K562 (cell line): ENCODE data around the gene HPN. TPM values are rescaled to one million over a fixed set of nuclear protein-coding genes. Genes with fewer than 3 reads are reported as not detected.
A peak's percentile ranks its signal among the peaks of the same experiment; 100 is the strongest.

Experiments used
- ATAC-seq: fragments of 200-7000 bp; cut with Tn5 transposase; 3 replicates; pipeline ENCODE4 v1.9.1; 2020; ENCODE audit warnings: moderate library complexity
- BruUV-seq: library from RNA; stranded (reverse); fragments of 400-500 nt; replicated peaks from 2 replicates; lab custom pipeline; 2021; lab: Mats Ljungman, UMichigan
- CTCF ChIA-PET: fragments of 300-600 bp; formaldehyde crosslinking; extraction: SDS; loops from one replicate; lab custom pipeline; 2021; ENCODE audit warnings: low intra/inter-chr PET ratio; lab: Yijun Ruan, JAX
- POLR2A ChIA-PET: fragments of 300-600, 350-650 bp; sonication (Branson Sonifier 250); formaldehyde crosslinking; extraction: SDS; loops from one replicate; lab custom pipeline; 2021; ENCODE audit warnings: antibody characterized with exemption, inconsistent platforms; lab: Yijun Ruan, JAX
- DNase-seq, 4 experiments: peaks; one replicate each; pipeline versions ENCODE4 v3.0.0 to v3.0.0-alpha.2; 2011 to 2018; ENCODE audit warnings: low spot score in 3 of 4, mixed read lengths in 3 of 4; ENCODE audit errors: extremely low read depth in 1 of 4
- FAIRE-seq: peaks from 2 replicates; lab custom pipeline; 2011; peaks lifted over from hg19 to GRCh38; lab: Jason Lieb, UNC
- H2AFZ ChIP-seq: 2 replicates; pipeline ENCODE4 v1.6.0; 2011; ENCODE audit warnings: low read depth, low read length, control low read depth, inconsistent platforms
- H3K27ac ChIP-seq: fragments of 200-600 bp; 3 replicates; pipeline ENCODE4 v1.8.0; 2011; ENCODE audit warnings: low read depth, mild to moderate bottlenecking, control low read depth, inconsistent platforms, low read length, moderate library complexity, mixed read lengths; ENCODE audit errors: extremely low read depth
- H3K27me3 ChIP-seq, 2 experiments: fragments of 300-600 bp in 1 of 2; 2 replicates in 1 of 2; 3 replicates in 1 of 2; pipeline versions ENCODE4 v1.6.0 to v1.8.0; 2011; ENCODE audit warnings: inconsistent platforms in 2 of 2, low read length in 2 of 2, mild to moderate bottlenecking in 1 of 2, mixed read lengths in 1 of 2, moderate library complexity in 1 of 2; ENCODE audit not compliant: control insufficient read depth in 2 of 2, insufficient read depth in 2 of 2
- H3K36me3 ChIP-seq: fragments of 300-600 bp; 3 replicates; pipeline ENCODE4 v1.8.0; 2011; ENCODE audit warnings: mild to moderate bottlenecking, low read length, inconsistent platforms; ENCODE audit not compliant: control insufficient read depth, insufficient read depth
- H3K4me1 ChIP-seq, 2 experiments: fragments of 200-600 bp in 1 of 2; replicated peaks in 1 of 2; 2 replicates in 1 of 2; 3 replicates in 1 of 2; pipeline versions ENCODE4 v1.5.1 to v1.8.0; 2011; ENCODE audit warnings: inconsistent platforms in 2 of 2, low read length in 2 of 2, mild to moderate bottlenecking in 1 of 2, mixed read lengths in 1 of 2, moderate library complexity in 1 of 2; ENCODE audit not compliant: control insufficient read depth in 2 of 2, insufficient read depth in 2 of 2
- H3K4me2 ChIP-seq: 2 replicates; pipeline ENCODE4 v1.6.1; 2011; ENCODE audit warnings: low read length, control low read depth, inconsistent platforms, mixed read lengths; ENCODE audit not compliant: insufficient read depth
- H3K4me3 ChIP-seq: fragments of 200-600 bp; sonication (generic), shearing (Covaris generic); 2 replicates; pipeline ENCODE4 v1.5.1; 2016; ENCODE audit warnings: control low read depth, inconsistent platforms
- H3K79me2 ChIP-seq: fragments of 200-600 bp; 3 replicates; pipeline ENCODE4 v1.8.0; 2011; ENCODE audit warnings: low read length, inconsistent platforms; ENCODE audit not compliant: control insufficient read depth, insufficient read depth
- H3K9ac ChIP-seq, 2 experiments: 2 replicates each; pipeline versions ENCODE4 v1.6.0 to v1.6.1; 2011; ENCODE audit warnings: low read depth in 2 of 2, low read length in 2 of 2, control low read depth in 1 of 2, inconsistent platforms in 1 of 2, mild to moderate bottlenecking in 1 of 2, mixed read lengths in 1 of 2; ENCODE audit not compliant: insufficient read depth in 1 of 2
- H3K9me1 ChIP-seq: one replicate; pipeline ENCODE4 v1.6.0; 2011; ENCODE audit warnings: inconsistent platforms, mild to moderate bottlenecking, low read length, moderate library complexity; ENCODE audit not compliant: control insufficient read depth, insufficient read depth
- H3K9me3 ChIP-seq: replicated peaks from 2 replicates; pipeline ENCODE4 v1.5.1; 2011; ENCODE audit warnings: low read depth, low read length, inconsistent platforms; ENCODE audit not compliant: control insufficient read depth, insufficient read depth
- H4K20me1 ChIP-seq: replicated peaks from 2 replicates; pipeline ENCODE4 v1.6.1; 2011; ENCODE audit warnings: low read length, inconsistent platforms, mixed read lengths; ENCODE audit not compliant: control insufficient read depth, insufficient read depth
- HNRNPK ChIP-seq: fragments of 200-400 bp; formaldehyde crosslinking; IDR thresholded peaks from one replicate; pipeline ENCODE4 v1.6.1; 2018; ENCODE audit warnings: mild to moderate bottlenecking, low read depth, low read length; ENCODE audit not compliant: poor library complexity, severe bottlenecking
- NFIC ChIP-seq: fragments of 450-650 bp; IDR thresholded peaks from 2 replicates; pipeline ENCODE4 v1.6.1; 2017; ENCODE audit warnings: mild to moderate bottlenecking, inconsistent platforms
- SMARCB1 ChIP-seq: IDR thresholded peaks from 2 replicates; pipeline ENCODE4 v1.6.1; 2011; ENCODE audit warnings: improper control_type of control experiment, low read depth; ENCODE audit not compliant: insufficient read length
- ZBTB33 ChIP-seq: sonication (generic); formaldehyde crosslinking; IDR thresholded peaks from 2 replicates; pipeline ENCODE4 v1.8.1; 2023; ENCODE audit warnings: mild to moderate bottlenecking, missing genetic modification reagents
- ZNF121 ChIP-seq: sonication (generic); formaldehyde crosslinking; conservative IDR thresholded peaks from 2 replicates; pipeline ENCODE4 v1.8.0; 2022; ENCODE audit warnings: missing genetic modification reagents
- ZNF384 ChIP-seq: IDR thresholded peaks from 2 replicates; pipeline ENCODE4 v1.6.1; 2012; ENCODE audit warnings: low read depth, low read length, improper control_type of control experiment
- ZNF445 ChIP-seq: fragments of 250-450 bp; sonication (Bioruptor Pico); IDR thresholded peaks from 2 replicates; pipeline ENCODE4 v1.4.0; 2020; ENCODE audit warnings: low read depth, mild to moderate bottlenecking, moderate library complexity
- ZNF778 ChIP-seq: fragments of 450-650 bp; formaldehyde crosslinking; IDR thresholded peaks from 2 replicates; pipeline ENCODE4 v1.4.0; 2020; ENCODE audit warnings: mild to moderate bottlenecking, moderate library complexity
- WGBS: fragments of 100-300 bp; shearing (Covaris generic); methylation state at CpG from one replicate; pipeline ENCODE4 v1.1.6; 2016; ENCODE audit warnings: low coverage, mixed read lengths; ENCODE audit not compliant: insufficient coverage; ENCODE audit errors: missing lambda C conversion rate; 5-methylcytosine and 5-hydroxymethylcytosine counted together
- in situ Hi-C: fragments of 300-500 bp; cut with MboI; formaldehyde crosslinking; loops from 4 replicates; pipeline ENCODE4 v1.15.0; 2018; ENCODE audit warnings: inconsistent platforms, mixed read lengths
- intact Hi-C: fragments of 100-400 bp; cut with micrococcal nuclease; formaldehyde crosslinking; loops from 2 replicates; pipeline ENCODE4 v1.14.2; 2022
- polyA plus RNA-seq, 8 experiments: library from polyadenylated mRNA; depleted of rRNA in 4 of 8; stranded (reverse) in 5 of 8; unstranded in 3 of 8; fragments of >200 nt; fragmentation: Nextera tagmentation in 2 of 8; fragmentation: Illumina TruSeq in 1 of 8; extraction: Ambion mirVana in 2 of 8; extraction: Trizol in 1 of 8; gene quantifications; 2 replicates each; pipeline versions ENCODE4 v1.2.1 to v1.2.3, GENCODE V29; 2011 to 2014; ENCODE audit warnings: inconsistent platforms in 1 of 8, missing spikeins in 1 of 8
- total RNA-seq, 7 experiments: library from RNA; depleted of rRNA in 6 of 7; stranded (reverse); fragments of >200 nt in 6 of 7; fragmentation: Illumina TruSeq in 2 of 7; extraction: Trizol in 2 of 7; gene quantifications; 2 replicates each; pipeline versions ENCODE4 v1.2.1 to v1.2.3, GENCODE V29; 2011 to 2021; ENCODE audit warnings: low replicate concordance in 1 of 7

The HPN gene
- total and polyA plus RNA-seq, 9 of the 15 experiments (the other 6 are each of a cell fraction or from before 2014, with no cell fraction given) = 0.10 to 0.20 TPM; not detected in 7

- POLR2A ChIA-PET = interaction anchor here (1.0 to 2.0 kb wide), 5 partner anchors 8 to 107 kb away, joined by 3 to 6 read pairs (median 4); no protein-coding TSS in a partner anchor
- TF ChIP-seq SMARCB1 (no peak), NFIC (peak; percentile 15; the same call in 1 of the 2 replicates)
- in situ Hi-C loops = no loop called here
- no peaks in the 10 kb centered on the region for H4K20me1 ChIP-seq
- H3K27me3 ChIP-seq = no peaks in the 10 kb centered on the region
- peak overlapping the region in 1 of 2 experiments; percentile 64; a peak in 2 of 4 replicates for H3K9ac ChIP-seq
- no TSS peak for BruUV-seq
- no peak overlapping the region for H3K4me3 ChIP-seq
- DNase-seq (no peak), FAIRE-seq (no peak), ATAC-seq (no peak; the same call in 2 of the 3 replicates)
- intact Hi-C loops = loop anchor here (10.0 kb wide), 1 partner anchor 54 kb away; the partner anchor contains the start of gene HPN
- no peak overlapping the region for H2AFZ ChIP-seq
- peaks cover 3 to 35% of the 10 kb centered on the region in 2 experiments; a peak in 4 of 5 replicates for H3K4me1 ChIP-seq
- no peaks in the 10 kb centered on the region for H3K9me1 ChIP-seq
- WGBS = 71% methylated on average over 22 of the region's 29 CpGs
- H3K27ac ChIP-seq = no peak overlapping the region
- H3K4me2 ChIP-seq = no peak overlapping the region
- H3K36me3 ChIP-seq = no peaks in the 10 kb centered on the region
- CTCF ChIA-PET = no interaction called here
- no peaks in the 10 kb centered on the region for H3K79me2 ChIP-seq
- no peaks in the 10 kb centered on the region for H3K9me3 ChIP-seq
Measured at GRCh38 chr19:35098413-35099049, 57.0 kb downstream of the HPN start.

DNA sequence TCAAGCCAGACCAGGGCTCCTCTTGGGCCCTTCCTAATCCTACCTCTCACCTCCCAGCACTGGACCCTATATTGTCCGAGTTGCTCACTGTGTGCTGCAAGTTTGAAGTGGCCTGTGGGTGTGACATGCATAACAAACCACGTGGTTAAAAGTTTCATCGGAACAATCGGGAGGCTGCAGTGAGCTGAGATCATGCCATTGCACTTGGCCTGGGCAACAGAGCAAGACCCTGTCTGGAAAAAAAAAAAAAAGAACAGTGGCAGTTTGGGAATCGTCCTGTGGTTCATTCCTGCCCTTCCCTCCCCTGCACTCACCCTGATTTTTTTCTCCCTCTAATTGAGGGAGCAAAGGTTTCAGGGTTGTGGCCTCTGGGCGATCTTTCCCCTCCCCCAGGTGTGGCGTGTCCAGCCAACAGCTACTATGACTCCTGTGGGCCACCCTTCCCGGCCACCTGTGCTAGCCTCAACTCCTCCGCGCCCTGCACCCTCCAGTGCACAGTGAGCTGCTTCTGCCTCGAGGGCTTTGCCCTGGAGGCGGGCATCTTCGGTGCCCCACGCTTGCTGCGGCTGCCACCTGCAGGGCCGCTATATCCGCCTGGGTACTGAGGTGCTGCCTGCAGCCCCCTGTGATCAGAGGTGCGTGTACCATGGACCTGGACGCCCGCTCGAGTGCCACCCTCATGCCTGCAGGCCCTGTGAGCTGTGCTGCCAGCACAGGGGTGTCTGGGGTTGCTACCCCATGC, 57.8 kb downstream of the HPN start:
- no peaks in the 10 kb centered on the region for H4K20me1 ChIP-seq
- no peak; the same call in 2 of the 3 replicates for ATAC-seq
- H3K79me2 ChIP-seq = no peaks in the 10 kb centered on the region
- TF ChIP-seq HNRNPK (no peak), NFIC (no peak), ZNF778 (CRISPR knock-in tag) (no peak), ZNF384 (0 out of 2 replicates have a peak, but pooled peaks have one; percentile 18), ZNF121 (CRISPR knock-in tag) (peak; percentile 91), ZBTB33 (no peak), ZNF445 (no peak)
- TF ChIP-seq, all 486 proteins: peak for 2
- FAIRE-seq (no peak), DNase-seq (no peak)
- BruUV-seq = no TSS peak
- peaks cover 2 to 30% of the 10 kb centered on the region in 2 experiments; a peak in 3 of 5 replicates for H3K4me1 ChIP-seq
- H3K4me2 ChIP-seq = no peak overlapping the region
- intact Hi-C loops (loop anchor here (10.0 kb wide), 1 partner anchor 55 kb away; the partner anchor contains the start of gene HPN), in situ Hi-C loops (no loop called here)
- no peaks in the 10 kb centered on the region for H3K9me3 ChIP-seq
- no peaks in the 10 kb centered on the region for H3K36me3 ChIP-seq
- no peak overlapping the region for H2AFZ ChIP-seq
- H3K9me1 ChIP-seq = no peaks in the 10 kb centered on the region
- H3K27ac ChIP-seq = no peak overlapping the region
- ChIA-PET POLR2A (interaction anchor here (1.4 to 2.0 kb wide), 2 partner anchors 12 to 13 kb away, joined by 3 to 6 read pairs; no protein-coding TSS in a partner anchor), CTCF (no interaction called here)
- H3K4me3 ChIP-seq = no peak overlapping the region
- H3K27me3 ChIP-seq = no peaks in the 10 kb centered on the region
- H3K9ac ChIP-seq = peak overlapping the region in 1 of 2 experiments; percentile 64; a peak in 2 of 4 replicates
- WGBS = 44% methylated on average over 20 of the region's 21 CpGs
